ENCODE results near the gene MSRB2.

Gene MSRB2

GRCh38 chr10:23114228-23114850 is 19.0 kb downstream of the MSRB2 start:
- TF ChIP-seq, protein P1, sequence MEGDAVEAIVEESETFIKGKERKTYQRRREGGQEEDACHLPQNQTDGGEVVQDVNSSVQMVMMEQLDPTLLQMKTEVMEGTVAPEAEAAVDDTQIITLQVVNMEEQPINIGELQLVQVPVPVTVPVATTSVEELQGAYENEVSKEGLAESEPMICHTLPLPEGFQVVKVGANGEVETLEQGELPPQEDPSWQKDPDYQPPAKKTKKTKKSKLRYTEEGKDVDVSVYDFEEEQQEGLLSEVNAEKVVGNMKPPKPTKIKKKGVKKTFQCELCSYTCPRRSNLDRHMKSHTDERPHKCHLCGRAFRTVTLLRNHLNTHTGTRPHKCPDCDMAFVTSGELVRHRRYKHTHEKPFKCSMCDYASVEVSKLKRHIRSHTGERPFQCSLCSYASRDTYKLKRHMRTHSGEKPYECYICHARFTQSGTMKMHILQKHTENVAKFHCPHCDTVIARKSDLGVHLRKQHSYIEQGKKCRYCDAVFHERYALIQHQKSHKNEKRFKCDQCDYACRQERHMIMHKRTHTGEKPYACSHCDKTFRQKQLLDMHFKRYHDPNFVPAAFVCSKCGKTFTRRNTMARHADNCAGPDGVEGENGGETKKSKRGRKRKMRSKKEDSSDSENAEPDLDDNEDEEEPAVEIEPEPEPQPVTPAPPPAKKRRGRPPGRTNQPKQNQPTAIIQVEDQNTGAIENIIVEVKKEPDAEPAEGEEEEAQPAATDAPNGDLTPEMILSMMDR (IDR thresholded peaks at IDR 0.05) = no peak
- DNase-seq = no peak
- no peaks in the 10 kb centered on the region for H3K9me3 Mint-ChIP-seq
- H3K27ac Mint-ChIP-seq = peak overlapping the region; percentile 72
- H3K4me3 Mint-ChIP-seq = no peak overlapping the region
- no peaks in the 10 kb centered on the region for H3K27me3 Mint-ChIP-seq (ENCODE audit: low read depth, poor library complexity)
- H3K36me3 Mint-ChIP-seq (ENCODE audit: low read depth) = peaks cover 69% of the 10 kb centered on the region
- peaks cover 37% of the 10 kb centered on the region for H3K4me1 Mint-ChIP-seq

- Mint-ChIP-seq H3K27ac (peak overlapping the region; percentile 19), H3K9me3 (no peaks in the 10 kb centered on the region), H3K4me3 (no peak overlapping the region), H3K36me3 (ENCODE audit: low read depth) (peaks cover 79% of the 10 kb centered on the region), H3K4me1 (peaks cover 21% of the 10 kb centered on the region), H3K27me3 (ENCODE audit: low read depth, poor library complexity) (no peaks in the 10 kb centered on the region)
- TF ChIP-seq, protein P1 (IDR thresholded peaks at IDR 0.05) = no peak
- no peak for DNase-seq
Observed at GRCh38 chr10:23116486-23117205, 21.3 kb downstream of the MSRB2 start.

- Mint-ChIP-seq H3K4me1 (peaks cover 6% of the 10 kb centered on the region), H3K27ac (no peak overlapping the region), H3K4me3 (no peak overlapping the region), H3K9me3 (peaks cover 13% of the 10 kb centered on the region), H3K36me3 (ENCODE audit: low read depth) (peaks cover 70% of the 10 kb centered on the region), H3K27me3 (ENCODE audit: low read depth, poor library complexity) (no peaks in the 10 kb centered on the region)
- DNase-seq = no peak
- TF ChIP-seq, protein P1 (IDR thresholded peaks at IDR 0.05) = no peak
Observed at GRCh38 chr10:23120001-23120934, 24.9 kb downstream of the MSRB2 start.

DNA sequence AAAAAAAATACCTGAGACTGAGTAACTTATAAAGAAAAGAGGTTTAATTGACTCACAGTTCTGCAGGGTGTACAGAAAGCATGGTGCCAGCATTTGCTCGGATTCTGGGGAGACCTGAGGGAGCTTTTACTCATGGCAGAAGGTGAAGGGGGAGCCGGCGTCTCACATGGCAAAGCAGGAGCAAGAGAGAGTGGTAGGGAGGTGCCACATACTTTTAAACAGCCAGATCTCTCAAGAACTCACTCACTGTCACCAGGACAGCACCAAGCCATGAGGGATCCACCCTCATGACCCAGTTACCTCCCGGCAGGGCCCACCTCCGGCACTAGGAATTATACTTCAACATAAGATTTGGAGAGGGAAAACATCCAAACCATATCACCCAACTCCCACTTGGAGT is 25.8 kb downstream of the MSRB2 start:
- H3K36me3 Mint-ChIP-seq (ENCODE audit: low read depth) = peaks cover 76% of the 10 kb centered on the region
- H3K4me3 Mint-ChIP-seq = no peak overlapping the region
- DNase-seq = no peak
- peak overlapping the region; percentile 93 for H3K27ac Mint-ChIP-seq
- peaks cover 4% of the 10 kb centered on the region for H3K27me3 Mint-ChIP-seq (ENCODE audit: low read depth, poor library complexity)
- peaks cover 6% of the 10 kb centered on the region for H3K4me1 Mint-ChIP-seq
- peaks cover 18% of the 10 kb centered on the region for H3K9me3 Mint-ChIP-seq
- TF ChIP-seq, protein P1 (IDR thresholded peaks at IDR 0.05) = no peak

GRCh38 chr10:23136462-23136861 is 41.1 kb downstream of the MSRB2 start:
- H3K4me3 Mint-ChIP-seq = no peak overlapping the region
- H3K4me1 Mint-ChIP-seq = no peaks in the 10 kb centered on the region
- no peak for DNase-seq
- peaks cover 18% of the 10 kb centered on the region for H3K27me3 Mint-ChIP-seq (ENCODE audit: low read depth, poor library complexity)
- no peak overlapping the region for H3K27ac Mint-ChIP-seq
- peaks cover 37% of the 10 kb centered on the region for H3K9me3 Mint-ChIP-seq
- H3K36me3 Mint-ChIP-seq (ENCODE audit: low read depth) = peaks cover 24% of the 10 kb centered on the region
- TF ChIP-seq, protein P1 (IDR thresholded peaks at IDR 0.05) = no peak

Data from nephron progenitor cell (in vitro differentiated cells).